HepG2 (cell line): Measurements from ENCODE around the gene SNAI1. TPM values are rescaled to one million over a fixed set of nuclear protein-coding genes. Genes with fewer than 3 reads are reported as not detected.

ENCODE experiments used
- CC2D1A ChIP-seq: sonication (generic); formaldehyde crosslinking; IDR thresholded peaks from 2 replicates; pipeline ENCODE4 v1.8.1; 2023; ENCODE audit warnings: mild to moderate bottlenecking, missing genetic modification reagents
- HNF4A ChIP-seq: sonication (generic); formaldehyde crosslinking; IDR thresholded peaks from 2 replicates; pipeline ENCODE4 v1.4.0; 2020; ENCODE audit warnings: missing genetic modification reagents
- HNF4G ChIP-seq, 2 experiments: sonication (generic) in 1 of 2; formaldehyde crosslinking in 1 of 2; IDR thresholded peaks; 2 replicates each; pipeline versions ENCODE4 v1.4.0 to v1.6.1; 2011 to 2020; ENCODE audit warnings: borderline replicate concordance in 2 of 2, low read depth in 2 of 2, mild to moderate bottlenecking in 2 of 2, low read length in 1 of 2, missing genetic modification reagents in 1 of 2, moderate library complexity in 1 of 2
- HNRNPL ChIP-seq: fragments of 200-400 bp; formaldehyde crosslinking; IDR thresholded peaks from 2 replicates; pipeline ENCODE4 v1.6.1; 2017; ENCODE audit warnings: mild to moderate bottlenecking, low read depth, low read length
- MBNL3 ChIP-seq: fragments of 250-450 bp; sonication (Bioruptor Pico); conservative IDR thresholded peaks from 2 replicates; pipeline ENCODE4 v1.8.0; 2022; ENCODE audit warnings: mild to moderate bottlenecking, inconsistent platforms
- MTF1 ChIP-seq: sonication (generic); formaldehyde crosslinking; IDR thresholded peaks from 2 replicates; pipeline ENCODE4 v1.5.0; 2020; ENCODE audit warnings: missing genetic modification reagents
- SIN3B ChIP-seq: fragments of 150-350 bp; IDR thresholded peaks from 2 replicates; pipeline ENCODE4 v1.6.1; 2014; ENCODE audit warnings: low read length
- SOX13 ChIP-seq, 3 experiments: fragments of 450-650 bp in 1 of 3; sonication (generic) in 1 of 3; formaldehyde crosslinking in 1 of 3; IDR thresholded peaks in 2 of 3; conservative IDR thresholded peaks in 1 of 3; 2 replicates each; pipeline versions ENCODE4 v1.5.0 to v1.6.1; 2016 to 2020; ENCODE audit warnings: antibody characterized with exemption in 1 of 3, mild to moderate bottlenecking in 1 of 3, missing compliant biosample characterization in 1 of 3, missing genetic modification reagents in 1 of 3, moderate library complexity in 1 of 3
- STAG1 ChIP-seq: sonication (generic); formaldehyde crosslinking; IDR thresholded peaks from 2 replicates; pipeline ENCODE4 v1.4.0; 2020; ENCODE audit warnings: missing genetic modification reagents
- UBTF ChIP-seq: sonication (generic); formaldehyde crosslinking; IDR thresholded peaks from 2 replicates; pipeline ENCODE4 v1.4.0; 2020; ENCODE audit warnings: mild to moderate bottlenecking, missing genetic modification reagents
- ZKSCAN5 ChIP-seq: sonication (generic); formaldehyde crosslinking; IDR thresholded peaks from 2 replicates; pipeline ENCODE4 v1.5.1; 2020; ENCODE audit warnings: mild to moderate bottlenecking, missing genetic modification reagents
- ZNF260 ChIP-seq: sonication (generic); formaldehyde crosslinking; IDR thresholded peaks from 2 replicates; pipeline ENCODE4 v1.4.0; 2020; ENCODE audit warnings: missing genetic modification reagents, low read depth, mild to moderate bottlenecking, borderline replicate concordance
- ZNF44 ChIP-seq: sonication (generic); formaldehyde crosslinking; IDR thresholded peaks from 2 replicates; pipeline ENCODE4 v1.5.1; 2020; ENCODE audit warnings: mild to moderate bottlenecking, missing genetic modification reagents
- ZNF512B ChIP-seq: sonication (generic); formaldehyde crosslinking; IDR thresholded peaks from 2 replicates; pipeline ENCODE4 v1.5.1; 2020; ENCODE audit warnings: missing genetic modification reagents, mild to moderate bottlenecking, borderline replicate concordance
- ZNF558 ChIP-seq: sonication (generic); formaldehyde crosslinking; IDR thresholded peaks from 2 replicates; pipeline ENCODE4 v1.9.0; 2022; ENCODE audit warnings: mild to moderate bottlenecking, missing genetic modification reagents, borderline replicate concordance
- ZNF740 ChIP-seq: sonication (generic); formaldehyde crosslinking; IDR thresholded peaks from 2 replicates; pipeline ENCODE4 v1.4.0; 2020; ENCODE audit warnings: missing genetic modification reagents
- polyA plus RNA-seq, 8 experiments: library from polyadenylated mRNA; depleted of rRNA in 3 of 8; stranded (reverse) in 7 of 8; unstranded in 1 of 8; fragments of >200 nt; fragmentation: Illumina TruSeq in 4 of 8; extraction: Trizol in 4 of 8; gene quantifications; 2 replicates each; pipeline versions ENCODE4 v1.2.1 to v1.2.3, GENCODE V29; 2011 to 2016; ENCODE audit warnings: low read depth in 4 of 8, missing spikeins in 1 of 8, mixed read lengths in 1 of 8; ENCODE audit not compliant: insufficient read depth in 1 of 8
- total RNA-seq, 5 experiments: library from RNA; depleted of rRNA; stranded (reverse); fragments of >200 nt; fragmentation: Illumina TruSeq; extraction: Trizol; gene quantifications; 2 replicates each; pipeline ENCODE4 v1.2.3, GENCODE V29; 2016; ENCODE audit warnings: low read depth in 1 of 5
- TF ChIP-seq, protein P1 (sequence below): sonication (generic); formaldehyde crosslinking; IDR thresholded peaks from 2 replicates; pipeline ENCODE4 v1.5.0; 2020; ENCODE audit warnings: mild to moderate bottlenecking, missing genetic modification reagents, borderline replicate concordance

Gene SNAI1
- total and polyA plus RNA-seq, 2 of the 13 experiments (the other 11 are each of a cell fraction or from before 2014, with no cell fraction given) = 1.3 to 1.4 TPM

DNA sequence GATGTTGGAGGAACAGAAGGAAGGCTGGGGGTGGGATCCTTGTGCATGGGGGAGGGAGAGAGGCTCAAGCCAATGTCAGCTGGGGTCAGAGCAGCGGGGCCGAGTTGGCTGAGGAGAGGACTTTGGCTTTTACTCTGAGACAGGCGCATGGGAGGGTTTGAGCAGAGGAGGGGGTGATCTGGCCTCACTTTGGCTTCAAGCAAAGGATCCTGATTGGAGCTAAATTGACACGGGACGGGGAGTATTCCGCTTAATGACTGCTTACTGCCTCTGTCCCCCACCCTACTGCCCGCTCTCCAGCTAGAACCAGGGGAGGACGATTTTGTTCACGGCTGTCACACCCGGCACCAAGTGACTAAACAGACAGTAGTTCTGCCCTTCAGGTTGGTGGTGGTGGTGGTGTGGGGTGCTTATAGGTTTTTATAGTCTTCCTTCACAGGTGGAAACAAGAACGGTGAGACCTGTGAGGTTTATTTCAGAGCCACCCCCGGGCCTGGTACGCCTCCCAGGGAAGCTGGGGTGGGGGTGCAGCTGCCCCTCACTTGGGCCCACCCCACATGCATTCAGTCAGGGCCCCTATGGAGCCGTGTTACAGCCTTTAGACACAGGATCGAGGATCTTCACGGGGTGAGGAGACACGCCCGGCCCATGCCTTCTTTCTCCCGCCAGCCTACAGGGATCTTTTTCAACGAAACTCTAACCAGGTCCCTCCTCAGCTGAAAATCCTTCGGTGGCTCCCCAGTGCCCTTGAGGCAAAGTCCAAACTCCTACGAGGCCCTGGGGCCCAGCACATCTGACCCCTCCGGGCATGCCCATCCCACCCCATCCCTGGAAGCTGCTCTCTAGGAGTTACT lies 1.3 kb upstream of the SNAI1 start (continued):
- TF ChIP-seq ZKSCAN5 (CRISPR knock-in tag) (0 out of 2 replicates have a peak, but pooled peaks have one; percentile 35), UBTF (peak; percentile 7; the same call in 1 of the 2 replicates), HNRNPL (no peak), HNF4G (IDR thresholded peaks at IDR 0.05; ENCODE audit: borderline replicate concordance, low read depth, low read length) (peak; percentile 59; the same call in 1 of the 2 replicates), HNF4G (CRISPR knock-in tag; IDR thresholded peaks at IDR 0.05; ENCODE audit: borderline replicate concordance, low read depth) (no peak), ZNF740 (0 out of 2 replicates have a peak, but pooled peaks have one; percentile 10), SIN3B (no peak), MBNL3 (CRISPR knock-in tag) (no peak), HNF4A (CRISPR knock-in tag) (peak; percentile 65), MTF1 (no peak), SOX13 (IDR thresholded peaks at IDR 0.05) (no peak), SOX13 (CRISPR knock-in tag; conservative IDR thresholded peaks at IDR 0.05 in 1 of 2, IDR thresholded peaks at IDR 0.05 in 1 of 2) (no peak), CC2D1A (CRISPR knock-in tag) (no peak), ZNF512B (peak; percentile 88; the same call in 1 of the 2 replicates), ZNF44 (CRISPR knock-in tag) (no peak), ZNF558 (CRISPR knock-in tag) (no peak), STAG1 (CRISPR knock-in tag) (no peak; the same call in 1 of the 2 replicates), ZNF260 (CRISPR knock-in tag) (0 out of 2 replicates have a peak, but pooled peaks have one; percentile 86)
- TF ChIP-seq, protein P1, sequence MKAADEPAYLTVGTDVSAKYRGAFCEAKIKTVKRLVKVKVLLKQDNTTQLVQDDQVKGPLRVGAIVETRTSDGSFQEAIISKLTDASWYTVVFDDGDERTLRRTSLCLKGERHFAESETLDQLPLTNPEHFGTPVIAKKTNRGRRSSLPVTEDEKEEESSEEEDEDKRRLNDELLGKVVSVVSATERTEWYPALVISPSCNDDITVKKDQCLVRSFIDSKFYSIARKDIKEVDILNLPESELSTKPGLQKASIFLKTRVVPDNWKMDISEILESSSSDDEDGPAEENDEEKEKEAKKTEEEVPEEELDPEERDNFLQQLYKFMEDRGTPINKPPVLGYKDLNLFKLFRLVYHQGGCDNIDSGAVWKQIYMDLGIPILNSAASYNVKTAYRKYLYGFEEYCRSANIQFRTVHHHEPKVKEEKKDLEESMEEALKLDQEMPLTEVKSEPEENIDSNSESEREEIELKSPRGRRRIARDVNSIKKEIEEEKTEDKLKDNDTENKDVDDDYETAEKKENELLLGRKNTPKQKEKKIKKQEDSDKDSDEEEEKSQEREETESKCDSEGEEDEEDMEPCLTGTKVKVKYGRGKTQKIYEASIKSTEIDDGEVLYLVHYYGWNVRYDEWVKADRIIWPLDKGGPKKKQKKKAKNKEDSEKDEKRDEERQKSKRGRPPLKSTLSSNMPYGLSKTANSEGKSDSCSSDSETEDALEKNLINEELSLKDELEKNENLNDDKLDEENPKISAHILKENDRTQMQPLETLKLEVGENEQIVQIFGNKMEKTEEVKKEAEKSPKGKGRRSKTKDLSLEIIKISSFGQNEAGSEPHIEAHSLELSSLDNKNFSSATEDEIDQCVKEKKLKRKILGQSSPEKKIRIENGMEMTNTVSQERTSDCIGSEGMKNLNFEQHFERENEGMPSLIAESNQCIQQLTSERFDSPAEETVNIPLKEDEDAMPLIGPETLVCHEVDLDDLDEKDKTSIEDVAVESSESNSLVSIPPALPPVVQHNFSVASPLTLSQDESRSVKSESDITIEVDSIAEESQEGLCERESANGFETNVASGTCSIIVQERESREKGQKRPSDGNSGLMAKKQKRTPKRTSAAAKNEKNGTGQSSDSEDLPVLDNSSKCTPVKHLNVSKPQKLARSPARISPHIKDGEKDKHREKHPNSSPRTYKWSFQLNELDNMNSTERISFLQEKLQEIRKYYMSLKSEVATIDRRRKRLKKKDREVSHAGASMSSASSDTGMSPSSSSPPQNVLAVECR (CRISPR knock-in tag) = peak; percentile 38; the same call in 1 of the 2 replicates
